ENCODE results near the gene PGLYRP1.

GRCh38 chr19:45971260-45971902 lies 51.5 kb downstream of the PGLYRP1 start:
- TF ChIP-seq CTCF (IDR thresholded peaks at IDR 0.05; ENCODE audit: low read depth, low read length) (no peak), POLR2A (IDR thresholded peaks at IDR 0.05; ENCODE audit: extremely low read depth, insufficient read length) (no peak), MYC (IDR thresholded peaks at IDR 0.05; ENCODE audit: low read depth, low read length) (no peak)
